Peyer's patch (tissue), 4 donors: ENCODE measurements around the gene CD160. TPM values are rescaled to one million over a fixed set of nuclear protein-coding genes. Genes with fewer than 3 reads are reported as not detected.
"Not testable (repeated sequence)": the region's sequence is repeated elsewhere in the genome, so short reads cannot be mapped to it uniquely, and the experiment has no call there.

Experiments used
- DNase-seq, 3 donors: peaks; one replicate each; pipeline ENCODE4 v3.0.0-alpha.2; 2017 to 2019
- H3K27ac ChIP-seq, 4 donors: fragments of 200-600 bp; sonication (generic); one replicate each; pipeline ENCODE4 v1.5.1; 2016 to 2019
- H3K27me3 ChIP-seq, 2 donors: fragments of 200-600 bp; sonication (generic); one replicate each; pipeline ENCODE4 v1.5.1; 2019
- H3K36me3 ChIP-seq, 3 donors: fragments of 200-600 bp; sonication (generic); one replicate each; pipeline ENCODE4 v1.5.1; 2016 to 2019
- H3K4me1 ChIP-seq, 4 donors: fragments of 200-600 bp; sonication (generic); one replicate each; pipeline ENCODE4 v1.5.1; 2016 to 2019
- H3K4me3 ChIP-seq, 4 donors: fragments of 200-600 bp; sonication (generic); 1 replicate in 3 of 4; 2 replicates in 1 of 4; pipeline ENCODE4 v1.5.1; 2016 to 2019; ENCODE audit warnings: mild to moderate bottlenecking in 1 of 4
- H3K9me3 ChIP-seq, 4 donors: fragments of 200-600 bp; sonication (generic); one replicate each; pipeline ENCODE4 v1.5.1; 2016 to 2019; ENCODE audit warnings: mild to moderate bottlenecking in 1 of 4
- CTCF ChIP-seq, 6 experiments: fragments of 450-650 bp in 4 of 6; fragments of 200-600 bp in 2 of 6; sonication (generic) in 1 of 6; IDR thresholded peaks; one replicate each; pipeline ENCODE4 v1.5.1; 2017 to 2019; ENCODE audit warnings: antibody characterized with exemption in 6 of 6, mild to moderate bottlenecking in 3 of 6, moderate library complexity in 1 of 6
- POLR2A ChIP-seq, 2 donors: fragments of 450-650 bp; IDR thresholded peaks; one replicate each; pipeline ENCODE4 v1.5.1; 2017; ENCODE audit warnings: antibody characterized with exemption in 2 of 2, mild to moderate bottlenecking in 2 of 2, moderate library complexity in 2 of 2
- total RNA-seq, 4 donors: library from RNA; depleted of rRNA; stranded (reverse); fragments of >200 nt; gene quantifications; one replicate each; pipeline ENCODE4 v1.1.0, GENCODE V29; 2016

Gene CD160
- total RNA-seq, 4 donors from 2014 or later: 3.3 to 4.4 TPM; not detected in 2

GRCh38 chr1:145758116-145758515, 38.8 kb downstream of the CD160 start:
- H3K9me3 ChIP-seq: no peaks in the 10 kb centered on the region
- peaks cover 0 to 16% (median 0%) of the 10 kb centered on the region in 3 donors for H3K36me3 ChIP-seq
- no peaks in the 10 kb centered on the region for H3K27me3 ChIP-seq
- TF ChIP-seq CTCF (IDR thresholded peaks at IDR 0.05): no peak
- TF ChIP-seq POLR2A (IDR thresholded peaks at IDR 0.05): no peak
- H3K4me3 ChIP-seq: no peak overlapping the region
- DNase-seq: no peak
- no peaks in the 10 kb centered on the region for H3K4me1 ChIP-seq
- H3K27ac ChIP-seq: no peak overlapping the region

GRCh38 chr1:145758575-145758974, 39.3 kb downstream of the CD160 start:
- H3K4me1 ChIP-seq: no peaks in the 10 kb centered on the region
- no peaks in the 10 kb centered on the region for H3K27me3 ChIP-seq
- no peak for DNase-seq
- no peak overlapping the region for H3K27ac ChIP-seq
- H3K4me3 ChIP-seq: no peak overlapping the region
- TF ChIP-seq CTCF (IDR thresholded peaks at IDR 0.05) (no peak), POLR2A (IDR thresholded peaks at IDR 0.05) (no peak)
- H3K36me3 ChIP-seq: peaks cover 0 to 16% (median 0%) of the 10 kb centered on the region in 3 donors
- no peaks in the 10 kb centered on the region for H3K9me3 ChIP-seq

- H3K36me3 ChIP-seq: peaks cover 0 to 16% (median 0%) of the 10 kb centered on the region in 3 donors
- no peaks in the 10 kb centered on the region for H3K4me1 ChIP-seq
- TF ChIP-seq CTCF (IDR thresholded peaks at IDR 0.05) (no peak), POLR2A (IDR thresholded peaks at IDR 0.05) (no peak)
- H3K27ac ChIP-seq: no peak overlapping the region
- no peak for DNase-seq
- no peaks in the 10 kb centered on the region for H3K9me3 ChIP-seq
- no peaks in the 10 kb centered on the region for H3K27me3 ChIP-seq
- H3K4me3 ChIP-seq: no peak overlapping the region
Measured at GRCh38 chr1:145759721-145760120, 40.4 kb downstream of the CD160 start.

- not testable (repeated sequence) for H3K27ac ChIP-seq, H3K4me1 ChIP-seq, H3K27me3 ChIP-seq, DNase-seq, H3K4me3 ChIP-seq, H3K9me3 ChIP-seq
- H3K36me3 ChIP-seq: peaks cover 0 to 16% (median 0%) of the 10 kb centered on the region in 3 donors
Measured at GRCh38 chr1:145760395-145760949, 41.2 kb downstream of the CD160 start.

GRCh38 chr1:145761498-145761897, 42.2 kb downstream of the CD160 start:
- not testable (repeated sequence) for H3K27ac ChIP-seq, H3K36me3 ChIP-seq, H3K27me3 ChIP-seq, H3K9me3 ChIP-seq, H3K4me3 ChIP-seq, DNase-seq, H3K4me1 ChIP-seq

- not testable (repeated sequence) for H3K4me3 ChIP-seq, H3K27ac ChIP-seq, H3K4me1 ChIP-seq, DNase-seq, H3K27me3 ChIP-seq, H3K9me3 ChIP-seq
- H3K36me3 ChIP-seq: peaks cover 0 to 13% (median 0%) of the 10 kb centered on the region in 3 donors
Measured at GRCh38 chr1:145762001-145762400, 42.7 kb downstream of the CD160 start.

GRCh38 chr1:145764231-145764940, 45.1 kb downstream of the CD160 start:
- H3K27ac ChIP-seq: peak overlapping the region in 1 of 4 donors; percentile 13
- H3K9me3 ChIP-seq, H3K4me1 ChIP-seq, H3K27me3 ChIP-seq, H3K4me3 ChIP-seq, DNase-seq: not testable (repeated sequence)
- H3K36me3 ChIP-seq: peaks cover 0 to 22% (median 0%) of the 10 kb centered on the region in 3 donors

GRCh38 chr1:145765127-145765526, 45.8 kb downstream of the CD160 start:
- peaks cover 0 to 22% (median 0%) of the 10 kb centered on the region in 3 donors for H3K36me3 ChIP-seq
- DNase-seq, H3K27me3 ChIP-seq, H3K27ac ChIP-seq, H3K4me1 ChIP-seq, H3K9me3 ChIP-seq, H3K4me3 ChIP-seq: not testable (repeated sequence)

- H3K9me3 ChIP-seq, H3K4me3 ChIP-seq, H3K27ac ChIP-seq, H3K27me3 ChIP-seq, H3K4me1 ChIP-seq, DNase-seq: not testable (repeated sequence)
- peaks cover 0 to 29% (median 0%) of the 10 kb centered on the region in 3 donors for H3K36me3 ChIP-seq
Measured at GRCh38 chr1:145765585-145766360, 46.5 kb downstream of the CD160 start.

GRCh38 chr1:145766926-145767325, 47.6 kb downstream of the CD160 start:
- not testable (repeated sequence) for H3K4me3 ChIP-seq, H3K27me3 ChIP-seq, DNase-seq, H3K4me1 ChIP-seq, H3K9me3 ChIP-seq, H3K27ac ChIP-seq
- peaks cover 0 to 29% (median 0%) of the 10 kb centered on the region in 3 donors for H3K36me3 ChIP-seq

GRCh38 chr1:145768004-145768403, 48.7 kb downstream of the CD160 start:
- H3K9me3 ChIP-seq, H3K4me1 ChIP-seq, H3K27me3 ChIP-seq, DNase-seq, H3K4me3 ChIP-seq, H3K27ac ChIP-seq: not testable (repeated sequence)
- H3K36me3 ChIP-seq: peaks cover 0 to 29% (median 0%) of the 10 kb centered on the region in 3 donors
